ENCODE results near the gene SLC6A2.

The SLC6A2 gene

DNA sequence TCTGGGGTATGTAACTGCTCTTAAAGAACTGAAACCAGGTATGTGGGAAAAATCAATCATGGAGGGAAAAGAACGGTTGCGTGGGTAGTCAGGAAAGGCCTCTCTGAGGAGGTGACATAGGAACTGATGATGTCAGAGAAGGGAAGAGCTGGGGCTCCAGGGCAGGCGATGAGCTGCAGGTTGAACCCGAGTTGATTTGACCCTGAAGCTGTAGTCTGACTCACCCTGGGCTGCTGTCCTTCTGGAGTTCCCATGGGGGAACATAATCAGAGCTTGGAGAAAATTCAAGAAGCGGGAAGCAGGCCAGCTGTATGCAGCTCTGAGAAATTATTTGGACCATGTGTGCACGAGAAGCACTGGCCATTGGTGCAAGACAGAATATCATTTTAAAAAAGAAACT, 16.7 kb downstream of the SLC6A2 start:
- no peak for DNase-seq (ENCODE audit: low read depth)

- no peak for DNase-seq (ENCODE audit: low read depth)
Measured at GRCh38 chr16:55678161-55678821, 22.5 kb downstream of the SLC6A2 start.

- no peak for DNase-seq (ENCODE audit: low read depth)
Measured at GRCh38 chr16:55682086-55682485, 26.3 kb downstream of the SLC6A2 start.

GRCh38 chr16:55685973-55686372, 30.2 kb downstream of the SLC6A2 start:
- no peak for DNase-seq (ENCODE audit: low read depth)

- no peak for DNase-seq (ENCODE audit: low read depth)
Measured at GRCh38 chr16:55686671-55687070, 30.9 kb downstream of the SLC6A2 start.

DNA sequence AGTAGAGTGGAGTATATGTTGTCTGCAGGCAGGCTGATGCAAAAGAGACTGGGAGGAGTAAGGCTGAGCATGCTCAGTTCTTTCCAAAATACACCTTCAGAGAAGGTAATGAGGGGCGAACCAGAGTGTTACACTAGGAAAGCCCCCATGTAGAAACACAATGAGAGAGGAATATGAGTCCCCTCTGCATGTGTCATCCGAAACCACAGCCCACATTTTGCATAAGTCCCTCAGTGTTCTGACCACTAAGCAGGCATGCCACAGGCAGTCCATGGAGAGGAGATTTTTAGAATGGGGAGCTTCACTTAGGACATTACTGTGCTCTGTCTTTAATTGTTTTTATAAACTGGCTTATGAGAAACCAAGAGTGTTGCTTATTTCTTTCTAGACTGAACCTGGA, 32.0 kb downstream of the SLC6A2 start:
- DNase-seq (ENCODE audit: low read depth), result no peak

- DNase-seq (ENCODE audit: low read depth), result no peak
Measured at GRCh38 chr16:55690841-55691240, 35.1 kb downstream of the SLC6A2 start.

GRCh38 chr16:55691771-55692170, 36.0 kb downstream of the SLC6A2 start:
- DNase-seq (ENCODE audit: low read depth), result no peak

GRCh38 chr16:55695595-55695994, 39.8 kb downstream of the SLC6A2 start:
- no peak for DNase-seq (ENCODE audit: low read depth)

DNA sequence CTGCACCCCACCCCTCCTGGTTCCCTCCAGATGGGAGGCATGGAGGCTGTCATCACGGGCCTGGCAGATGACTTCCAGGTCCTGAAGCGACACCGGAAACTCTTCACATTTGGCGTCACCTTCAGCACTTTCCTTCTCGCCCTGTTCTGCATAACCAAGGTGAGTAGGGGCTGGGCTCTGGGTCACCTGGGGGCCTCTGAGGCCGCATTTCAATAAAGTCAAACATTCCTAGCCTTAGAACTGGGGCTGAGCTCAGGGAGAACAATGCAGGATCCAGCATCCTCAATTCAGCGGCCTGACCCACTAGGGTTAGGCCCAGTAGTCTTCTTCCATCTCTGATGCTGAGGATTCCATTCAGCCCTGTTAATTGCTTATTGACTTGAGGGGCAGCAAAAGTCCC, 42.1 kb downstream of the SLC6A2 start:
- no peak for DNase-seq (ENCODE audit: low read depth)

DNA sequence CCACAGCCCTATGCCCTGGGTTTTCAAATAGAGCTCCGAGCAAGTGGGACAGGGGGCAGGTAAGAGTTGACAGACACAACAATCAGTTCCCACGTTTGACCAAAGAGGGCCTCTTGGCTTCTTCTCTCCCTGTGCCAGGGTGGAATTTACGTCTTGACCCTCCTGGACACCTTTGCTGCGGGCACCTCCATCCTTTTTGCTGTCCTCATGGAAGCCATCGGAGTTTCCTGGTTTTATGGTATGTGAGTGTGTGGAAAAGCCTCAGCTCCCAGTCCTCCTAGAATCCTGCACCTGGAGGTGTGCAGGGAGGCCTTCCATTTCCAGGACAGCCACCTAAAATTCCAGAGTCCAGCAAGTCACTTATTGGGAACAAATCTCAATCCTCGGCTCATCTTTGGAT, 42.5 kb downstream of the SLC6A2 start:
- no peak for DNase-seq (ENCODE audit: low read depth)

- no peak for DNase-seq (ENCODE audit: low read depth)
Measured at GRCh38 chr16:55698946-55699345, 43.2 kb downstream of the SLC6A2 start.

GRCh38 chr16:55699616-55700015, 43.8 kb downstream of the SLC6A2 start:
- no peak for DNase-seq (ENCODE audit: low read depth)

- no peak for DNase-seq (ENCODE audit: low read depth)
Measured at GRCh38 chr16:55700067-55700466, 44.3 kb downstream of the SLC6A2 start.

- DNase-seq (ENCODE audit: low read depth), result no peak
Measured at GRCh38 chr16:55700961-55701360, 45.2 kb downstream of the SLC6A2 start.

DNA sequence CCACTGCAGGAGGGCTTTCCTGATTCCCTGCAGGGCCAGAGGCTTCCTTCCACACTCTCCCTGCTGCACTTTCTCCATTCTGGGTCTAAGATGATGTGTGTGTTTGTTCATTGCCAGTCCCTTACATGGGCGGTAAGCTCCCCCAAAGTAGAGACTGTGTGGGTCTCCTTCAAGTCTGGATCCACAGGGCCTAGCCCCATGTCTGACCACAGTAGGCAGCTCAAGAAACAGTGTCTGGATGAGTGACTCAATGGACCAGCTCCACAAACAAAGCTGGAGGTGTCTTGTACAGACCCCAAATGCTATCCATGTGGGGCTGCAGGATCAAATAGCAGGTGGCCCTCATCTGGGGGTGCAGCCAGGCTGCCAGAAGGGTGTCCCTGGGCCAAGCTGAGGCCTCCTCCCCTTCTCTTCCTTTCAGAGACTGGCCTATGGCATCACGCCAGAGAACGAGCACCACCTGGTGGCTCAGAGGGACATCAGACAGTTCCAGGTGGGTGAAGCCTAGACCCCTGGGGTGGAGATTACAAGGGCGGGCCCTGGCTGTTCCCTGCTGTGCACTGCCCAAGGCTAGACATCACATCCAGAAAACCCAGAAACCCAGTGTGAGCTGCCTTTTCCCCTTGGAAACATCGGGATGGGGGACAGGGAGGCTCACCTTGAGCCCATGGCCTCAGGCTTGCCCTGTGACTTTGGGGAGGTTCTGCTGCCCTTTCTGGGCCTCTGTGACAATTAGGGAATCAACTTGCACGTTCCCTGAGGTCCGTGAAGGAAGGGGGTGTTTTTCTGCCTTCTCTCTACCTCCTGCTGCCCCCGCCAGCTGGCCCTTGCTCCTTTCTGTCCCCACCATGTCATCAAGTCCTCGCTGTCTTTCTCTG, 45.9 kb downstream of the SLC6A2 start:
- no peak for DNase-seq (ENCODE audit: low read depth)

GRCh38 chr16:55703003-55704001, 47.5 kb downstream of the SLC6A2 start:
- no peak for DNase-seq (ENCODE audit: low read depth)

DNA sequence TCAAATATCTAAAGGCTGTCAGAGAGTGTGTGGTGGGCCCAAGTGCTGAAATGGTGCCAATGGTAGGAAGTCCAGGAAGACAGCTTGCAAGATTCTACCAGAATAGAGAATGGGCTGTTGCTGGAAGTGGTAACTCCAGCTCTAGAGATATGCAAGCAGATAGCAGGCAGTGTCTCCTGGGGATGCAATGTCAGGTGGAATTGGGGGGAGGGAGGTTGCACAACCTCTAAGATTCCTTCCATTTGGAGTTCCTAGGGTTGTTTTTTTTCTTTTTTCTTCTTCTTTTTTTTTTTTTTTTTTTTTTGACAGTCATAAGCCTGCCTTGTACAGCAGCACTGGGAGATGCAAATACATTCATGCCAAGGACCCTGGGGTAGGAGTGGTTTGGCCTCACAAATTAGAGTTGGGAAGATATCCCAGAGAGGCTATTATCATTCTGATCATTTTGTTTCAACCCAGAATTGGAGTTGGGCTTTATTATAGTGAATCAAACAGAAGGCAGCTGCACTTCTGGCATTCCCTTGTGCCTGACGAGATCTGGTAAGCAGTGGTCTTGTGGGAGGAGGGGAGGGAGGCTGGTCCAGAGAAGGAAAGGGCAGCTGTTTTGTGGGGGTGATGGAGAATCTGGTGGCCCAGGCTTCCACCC, 51.1 kb downstream of the SLC6A2 start:
- no peak for DNase-seq (ENCODE audit: low read depth)

DNA sequence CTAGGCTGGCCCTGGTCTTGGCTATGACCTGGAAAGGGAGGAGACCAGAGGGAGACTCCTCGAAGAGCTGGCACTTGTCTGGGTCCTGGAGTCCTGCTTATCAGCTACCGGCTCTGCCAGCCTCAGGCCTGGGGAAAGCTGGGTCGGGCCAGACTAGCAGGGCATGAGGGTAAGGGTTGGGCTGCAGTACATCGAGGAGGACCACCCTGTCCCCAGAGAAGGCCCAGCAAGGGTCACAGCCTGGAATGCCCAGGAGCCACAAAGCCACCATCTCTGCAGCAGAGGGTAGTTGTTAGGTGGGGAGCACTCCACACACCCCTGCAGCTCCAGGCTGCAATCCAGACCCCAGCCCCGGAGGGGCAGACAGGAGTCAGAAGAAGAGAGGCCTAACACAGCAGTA, 54.0 kb downstream of the SLC6A2 start:
- no peak for DNase-seq (ENCODE audit: low read depth)

GRCh38 chr16:55710466-55710865, 54.7 kb downstream of the SLC6A2 start:
- DNase-seq (ENCODE audit: low read depth), result no peak

DNA sequence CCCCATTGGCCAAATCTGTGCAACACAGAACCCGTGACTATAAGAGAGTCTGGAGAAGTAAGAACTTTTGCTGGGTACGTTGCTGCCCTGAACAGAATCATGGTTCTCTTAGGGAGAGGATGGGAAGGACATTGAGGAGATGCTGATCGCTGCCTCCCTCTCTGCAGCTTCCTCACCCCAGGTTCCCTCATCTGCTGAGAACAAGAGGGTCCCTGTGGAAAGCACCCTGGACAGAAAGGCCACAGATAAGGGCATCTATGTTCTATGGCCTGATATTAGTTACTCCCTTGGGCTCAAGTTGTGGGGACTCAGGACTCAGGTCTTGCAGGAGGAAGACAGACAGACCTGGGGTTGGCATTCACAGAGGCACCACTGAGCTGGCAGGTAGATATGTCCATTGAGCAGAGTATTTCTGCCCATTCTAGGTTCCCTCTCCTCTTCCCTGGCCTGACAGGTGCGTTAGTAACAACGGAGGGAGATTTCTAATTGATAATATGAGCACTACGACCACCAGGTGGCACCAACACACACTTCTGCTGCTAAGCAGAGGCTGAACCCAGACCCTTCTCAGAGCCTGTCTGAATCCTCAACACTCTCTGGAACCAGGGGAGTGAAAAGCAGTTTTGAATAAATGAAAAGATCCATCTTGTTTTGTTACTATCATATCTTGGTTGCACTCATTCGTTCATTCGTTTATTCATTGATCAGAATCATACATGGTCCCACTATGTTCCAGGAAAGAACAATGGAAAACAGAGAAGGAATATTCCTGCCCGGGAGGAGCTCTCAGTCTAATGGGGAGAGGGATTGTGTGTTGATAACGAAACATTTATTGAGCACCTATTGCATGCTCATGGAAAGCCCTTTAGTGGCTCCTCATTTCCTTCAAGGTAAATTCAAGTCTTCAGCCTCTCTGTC, 56.4 kb downstream of the SLC6A2 start:
- peak; percentile 33 for DNase-seq (ENCODE audit: low read depth)
